DMS153 (cell line): Measurements from ENCODE around the gene WDFY1.
A peak's percentile ranks its signal among the peaks of the same experiment; 100 is the strongest.

Experiments used
- DNase-seq: peaks from one replicate; lab custom pipeline; 2025; lab: John Stamatoyannopoulos, UW

Gene WDFY1

GRCh38 chr2:223856584-223856983 is 88.6 kb downstream of the WDFY1 start:
- no peak for DNase-seq

GRCh38 chr2:223856021-223856420 is 89.1 kb downstream of the WDFY1 start:
- DNase-seq: no peak

GRCh38 chr2:223855426-223855825 is 89.7 kb downstream of the WDFY1 start:
- no peak for DNase-seq

GRCh38 chr2:223854741-223855140 is 90.4 kb downstream of the WDFY1 start:
- no peak for DNase-seq

GRCh38 chr2:223853425-223853837 is 91.7 kb downstream of the WDFY1 start:
- DNase-seq: no peak

GRCh38 chr2:223852281-223852795 is 92.8 kb downstream of the WDFY1 start:
- DNase-seq: no peak

GRCh38 chr2:223847410-223847809 is 97.7 kb downstream of the WDFY1 start:
- DNase-seq: no peak

GRCh38 chr2:223846515-223846914 is 98.6 kb downstream of the WDFY1 start:
- DNase-seq: no peak

GRCh38 chr2:223841436-223842190 is 103.5 kb downstream of the WDFY1 start:
- DNase-seq: no peak

- peak; percentile 79 for DNase-seq
Observed at GRCh38 chr2:223837287-223838061, 107.7 kb downstream of the WDFY1 start, which contains the start of gene AP1S3. Gene AP1S3, minus strand, starts transcription at chr2:223837582. Its CDS starts 132 bp downstream, at chr2:223837450.

- no peak for DNase-seq
Observed at GRCh38 chr2:223835701-223836532, 109.2 kb downstream of the WDFY1 start.

GRCh38 chr2:223834431-223834830 is 110.7 kb downstream of the WDFY1 start:
- no peak for DNase-seq

- no peak for DNase-seq
Observed at GRCh38 chr2:223832241-223832903, 112.8 kb downstream of the WDFY1 start.

- no peak for DNase-seq
Observed at GRCh38 chr2:223829128-223829527, 116.0 kb downstream of the WDFY1 start.

GRCh38 chr2:223828314-223828713 is 116.8 kb downstream of the WDFY1 start:
- no peak for DNase-seq

GRCh38 chr2:223826995-223827394 is 118.1 kb downstream of the WDFY1 start:
- no peak for DNase-seq
